ENCODE results near the gene INSIG1. TPM values are rescaled to one million over a fixed set of nuclear protein-coding genes. Genes with fewer than 3 reads are reported as not detected.

The INSIG1 gene
- total RNA-seq = 100 to 1,000 TPM in 2 of 9 donors, 10 to 100 TPM in 7; 23.8 to 249 (median 60.4) TPM
- polyA plus RNA-seq = 100 to 1,000 TPM in 1 of 3 donors, 10 to 100 TPM in 1, 1 to 10 TPM in 1; 9.9 to 203 (median 28.8) TPM
- long read RNA-seq, donor 1, transcript INSIG1-201 (6 exons, 3,010 nt) = major isoform, 82 of 121 reads
- long read RNA-seq, donor 1, partial matches to known transcripts = 24 of 121 reads
- long read RNA-seq, donor 1, other reads (novel, unspliced or antisense) = 14 of 121 reads
- long read RNA-seq, donor 2, transcript INSIG1-201 (6 exons, 3,010 nt) = major isoform, 58 of 112 reads
- long read RNA-seq, donor 2, partial matches to known transcripts = 42 of 112 reads
- long read RNA-seq, donor 2, other reads (novel, unspliced or antisense) = 8 of 112 reads
- long read RNA-seq, donor 3, transcript INSIG1-201 (6 exons, 3,010 nt) = major isoform, 60 of 112 reads
- long read RNA-seq, donor 3, partial matches to known transcripts = 35 of 112 reads
- long read RNA-seq, donor 3, other reads (novel, unspliced or antisense) = 15 of 112 reads
- long read RNA-seq, donor 4, transcript INSIG1-201 (6 exons, 3,010 nt) = major isoform, 8 of 15 reads
- long read RNA-seq, donor 4, partial matches to known transcripts = 0 of 15 reads
- long read RNA-seq, donor 4, other reads (novel, unspliced or antisense) = 6 of 15 reads
- long read RNA-seq, donor 5, transcript INSIG1-201 (6 exons, 3,010 nt) = major isoform, 58 of 85 reads
- long read RNA-seq, donor 5, partial matches to known transcripts = 3 of 85 reads
- long read RNA-seq, donor 5, other reads (novel, unspliced or antisense) = 22 of 85 reads
- long read RNA-seq, donor 6, transcript INSIG1-201 (6 exons, 3,010 nt) = major isoform, 8 of 12 reads
- long read RNA-seq, donor 6, partial matches to known transcripts = 2 of 12 reads
- long read RNA-seq, donor 6, other reads (novel, unspliced or antisense) = 1 of 12 reads
- long read RNA-seq, donor 7, transcript INSIG1-201 (6 exons, 3,010 nt) = major isoform, 30 of 49 reads
- long read RNA-seq, donor 7, partial matches to known transcripts = 18 of 49 reads
- long read RNA-seq, donor 7, other reads (novel, unspliced or antisense) = 0 of 49 reads
- long read RNA-seq, donor 8, transcript INSIG1-201 (6 exons, 3,010 nt) = major isoform, 120 of 202 reads
- long read RNA-seq, donor 8, partial matches to known transcripts = 59 of 202 reads
- long read RNA-seq, donor 8, other reads (novel, unspliced or antisense) = 20 of 202 reads
- long read RNA-seq, donor 9, transcript INSIG1-201 (6 exons, 3,010 nt) = major isoform, 95 of 136 reads
- long read RNA-seq, donor 9, partial matches to known transcripts = 22 of 136 reads
- long read RNA-seq, donor 9, other reads (novel, unspliced or antisense) = 15 of 136 reads
- long read RNA-seq, donor 10, transcript INSIG1-201 (6 exons, 3,010 nt) = major isoform, 28 of 33 reads
- long read RNA-seq, donor 10, partial matches to known transcripts = 5 of 33 reads
- long read RNA-seq, donor 10, other reads (novel, unspliced or antisense) = 0 of 33 reads

DNA sequence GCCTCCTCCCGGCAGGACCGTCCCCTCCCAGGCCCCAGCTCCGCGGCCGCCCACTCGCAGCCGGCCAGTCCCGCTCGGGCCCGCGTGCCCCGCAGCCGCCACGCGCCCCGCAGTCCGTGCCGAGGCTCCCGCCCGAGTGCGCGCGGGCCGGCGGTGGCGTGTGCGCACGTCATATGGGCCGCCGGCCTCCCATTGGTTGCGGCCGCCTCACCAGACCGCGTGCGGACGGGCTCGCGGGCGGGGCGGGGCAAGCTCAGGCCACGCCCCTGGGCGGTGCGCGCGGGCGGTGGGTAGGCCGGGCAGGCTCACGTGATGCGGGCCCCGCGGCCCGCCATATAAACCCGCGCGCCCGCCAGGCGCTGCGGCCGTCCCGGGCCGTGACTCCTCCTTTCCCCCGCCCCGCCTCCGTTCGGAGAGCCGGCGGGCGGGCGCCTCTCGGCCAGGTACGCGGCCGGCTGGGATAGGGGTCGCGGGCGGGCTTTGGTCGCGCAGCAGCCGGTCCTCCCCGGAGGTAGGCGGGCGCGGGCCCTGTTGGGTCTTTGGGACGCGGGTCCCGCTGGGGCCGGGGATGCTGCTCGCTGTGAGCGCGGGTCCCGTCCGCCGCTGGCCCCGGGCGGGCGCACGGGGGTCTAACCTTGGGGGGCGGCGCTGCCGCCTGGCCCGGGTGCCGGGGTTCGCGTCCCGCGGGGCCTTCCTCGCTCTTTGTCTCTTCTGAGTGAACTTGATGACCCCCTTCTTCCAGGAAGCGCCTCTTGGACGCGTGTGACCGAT lies at the start of gene INSIG1:
Gene INSIG1 (plus strand): TSS at position 362 of the 771 bp plus-strand sequence. CDS start 408 bp downstream, at position 770.
- Histone ChIP-seq H3K27me3 (no peaks in the 10 kb centered on the region), H3K9me3 (replicated peaks in 1 of 3) (no peaks in the 10 kb centered on the region), H3K4me3 (peak within 1 kb of the TSS; percentile 37 to 89 (median 74)), H3K4me1 (replicated peaks in 1 of 2) (peaks cover 21 to 33% of the 10 kb centered on the region in 2 donors), H3K36me3 (replicated peaks in 1 of 2) (no peaks in the 10 kb centered on the region), H3K27ac (peak within 1 kb of the TSS; percentile 87 to 98 (median 92))
- intact Hi-C loops (cut with DNase I) = no loop called here
- 0% methylated on average over 12 to 110 of the region's 111 CpGs; no CpG with 5 or more reads in 1 of the 4 donors for WGBS, 4 donors
- DNase-seq = peak; percentile 89 to 96 (median 93)
- TF ChIP-seq, protein P1, sequence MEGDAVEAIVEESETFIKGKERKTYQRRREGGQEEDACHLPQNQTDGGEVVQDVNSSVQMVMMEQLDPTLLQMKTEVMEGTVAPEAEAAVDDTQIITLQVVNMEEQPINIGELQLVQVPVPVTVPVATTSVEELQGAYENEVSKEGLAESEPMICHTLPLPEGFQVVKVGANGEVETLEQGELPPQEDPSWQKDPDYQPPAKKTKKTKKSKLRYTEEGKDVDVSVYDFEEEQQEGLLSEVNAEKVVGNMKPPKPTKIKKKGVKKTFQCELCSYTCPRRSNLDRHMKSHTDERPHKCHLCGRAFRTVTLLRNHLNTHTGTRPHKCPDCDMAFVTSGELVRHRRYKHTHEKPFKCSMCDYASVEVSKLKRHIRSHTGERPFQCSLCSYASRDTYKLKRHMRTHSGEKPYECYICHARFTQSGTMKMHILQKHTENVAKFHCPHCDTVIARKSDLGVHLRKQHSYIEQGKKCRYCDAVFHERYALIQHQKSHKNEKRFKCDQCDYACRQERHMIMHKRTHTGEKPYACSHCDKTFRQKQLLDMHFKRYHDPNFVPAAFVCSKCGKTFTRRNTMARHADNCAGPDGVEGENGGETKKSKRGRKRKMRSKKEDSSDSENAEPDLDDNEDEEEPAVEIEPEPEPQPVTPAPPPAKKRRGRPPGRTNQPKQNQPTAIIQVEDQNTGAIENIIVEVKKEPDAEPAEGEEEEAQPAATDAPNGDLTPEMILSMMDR (IDR thresholded peaks at IDR 0.05) = peak in 1 of 6 experiments; percentile 1
- TF ChIP-seq POLR2A (IDR thresholded peaks at IDR 0.05) = peak; percentile 96

DNA sequence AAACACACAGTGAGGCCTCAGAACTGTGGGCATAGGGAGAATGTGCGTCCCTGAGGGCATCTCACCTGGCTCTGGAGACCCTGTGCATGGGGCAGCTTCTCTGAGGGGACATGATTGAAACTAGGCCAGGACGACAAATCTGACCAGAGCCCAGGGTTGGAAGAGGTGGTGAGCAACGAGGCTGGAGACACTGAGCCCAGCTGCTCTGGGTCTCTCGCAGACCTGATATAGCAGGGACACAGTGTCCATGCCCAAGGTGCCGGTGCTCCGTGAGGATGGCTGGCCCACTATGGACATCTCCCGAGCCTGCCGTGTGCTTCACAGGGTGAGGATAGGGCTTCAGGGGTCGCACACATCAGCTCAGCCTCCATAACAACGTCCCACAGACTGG lies 49.3 kb upstream of the INSIG1 start:
- H3K4me3 ChIP-seq = no peak overlapping the region
- DNase-seq = no peak
- no peaks in the 10 kb centered on the region for H3K4me1 ChIP-seq (replicated peaks in 1 of 2)
- H3K27me3 ChIP-seq = peaks cover 5% of the 10 kb centered on the region
- no peaks in the 10 kb centered on the region for H3K36me3 ChIP-seq (replicated peaks in 1 of 2)
- TF ChIP-seq POLR2A (IDR thresholded peaks at IDR 0.05) = no peak
- TF ChIP-seq, protein P1 (IDR thresholded peaks at IDR 0.05) = no peak
- intact Hi-C loops (cut with DNase I) = no loop called here
- no peak overlapping the region for H3K27ac ChIP-seq
- H3K9me3 ChIP-seq (replicated peaks in 1 of 3) = no peaks in the 10 kb centered on the region
- WGBS, 4 donors = 78 to 88% (median 87%) methylated on average over 5 to 10 of the region's 10 CpGs

DNA sequence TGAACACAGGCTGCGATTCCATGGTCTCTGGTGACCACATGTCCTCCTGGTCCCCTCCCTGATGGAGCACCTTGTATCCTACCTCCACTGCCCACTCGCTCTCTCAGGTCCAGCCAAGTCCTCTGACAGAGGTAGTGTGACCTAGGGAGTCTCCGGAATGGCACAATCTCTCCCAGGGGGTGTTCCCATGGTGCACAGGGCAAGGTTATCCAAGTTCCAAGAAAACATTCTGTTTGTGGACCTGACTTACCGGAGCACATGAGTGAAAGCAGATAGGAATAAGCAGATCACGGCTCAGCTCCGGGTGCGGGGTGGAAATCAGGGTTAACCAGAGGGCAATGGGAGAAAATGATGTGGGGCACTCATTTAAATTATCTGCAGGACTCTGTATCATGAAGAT lies 45.8 kb upstream of the INSIG1 start:
- H3K4me1 ChIP-seq (replicated peaks in 1 of 2) = no peaks in the 10 kb centered on the region
- no peaks in the 10 kb centered on the region for H3K36me3 ChIP-seq (replicated peaks in 1 of 2)
- 71 to 89% (median 77%) methylated on average over 5 to 7 of the region's 7 CpGs for WGBS, 4 donors
- TF ChIP-seq, protein P1 (IDR thresholded peaks at IDR 0.05) = no peak
- TF ChIP-seq POLR2A (IDR thresholded peaks at IDR 0.05) = no peak
- H3K9me3 ChIP-seq (replicated peaks in 1 of 3) = no peaks in the 10 kb centered on the region
- peaks cover 5% of the 10 kb centered on the region for H3K27me3 ChIP-seq
- intact Hi-C loops (cut with DNase I) = no loop called here
- H3K27ac ChIP-seq = no peak overlapping the region
- no peak overlapping the region for H3K4me3 ChIP-seq
- no peak for DNase-seq

Data from adrenal gland (tissue), 19 donors.